ENCODE data around the gene CHST15. TPM values are rescaled to one million over a fixed set of nuclear protein-coding genes. Genes with fewer than 3 reads are reported as not detected.
A peak's percentile ranks its signal among the peaks of the same experiment; 100 is the strongest.

The CHST15 gene
- total and polyA plus RNA-seq, 2 of the 13 experiments (the other 11 are each of a cell fraction or from before 2014, with no cell fraction given): 1.4 to 94.7 TPM

GRCh38 chr10:124043310-124044142 lies 49.9 kb downstream of the CHST15 start:
- Histone ChIP-seq H4K20me1 (ENCODE audit: insufficient read depth, low read length) (no peaks in the 10 kb centered on the region), H3K79me2 (ENCODE audit: insufficient read depth, low read length) (peaks cover 37% of the 10 kb centered on the region), H3K9me3 (ENCODE audit: low read length) (no peaks in the 10 kb centered on the region), H3K27me3 (ENCODE audit: control insufficient read depth in 1 of 2, insufficient read depth in 2 of 2, low read length in 2 of 2) (no peaks in the 10 kb centered on the region), H2AFZ (ENCODE audit: low read length) (no peak overlapping the region), H3K36me3 (replicated peaks in 1 of 2; ENCODE audit: control insufficient read depth in 1 of 2, insufficient read depth in 2 of 2, low read length in 2 of 2) (peaks cover 24 to 60% of the 10 kb centered on the region in 2 experiments), H3K9ac (ENCODE audit: insufficient read depth, low read depth, low read length) (peak overlapping the region; percentile 28), H3K4me3 (replicated peaks in 1 of 3; ENCODE audit: insufficient read depth in 1 of 3, low read depth in 2 of 3, low read length in 3 of 3) (no peak overlapping the region), H3K27ac (ENCODE audit: extremely low read length, insufficient read depth, low read length) (peak overlapping the region; percentile 74), H3K4me2 (ENCODE audit: low read depth, low read length) (peak overlapping the region; percentile 19), H3K4me1 (ENCODE audit: insufficient read depth, low read length) (peaks cover 93% of the 10 kb centered on the region)
- CTCF ChIA-PET (ENCODE audit: low intra/inter-chr PET ratio, low total read pairs): no interaction called here
- BruUV-seq (replicated peaks): no TSS peak
- peak; percentile 66 for FAIRE-seq
- in situ Hi-C loops (cut with HindIII; ENCODE audit: extremely low pct_ligation_motif_present, low pct_unique_long_range_greater_than_20kb) (no loop called here), intact Hi-C loops (cut with micrococcal nuclease; ENCODE audit: unreplicated experiment) (no loop called here)
- POLR2A ChIA-PET: interaction anchor here (1.0 to 2.0 kb wide), 5 partner anchors 19 to 49 kb away, joined by 3 to 11 read pairs (median 3); no protein-coding TSS in a partner anchor
- 32% methylated on average over 12 of the region's 12 CpGs for WGBS (ENCODE audit: low lambda C conversion rate)
- DNase-seq (ENCODE audit: low spot score): peak; percentile 97
- peak; percentile 93 for ATAC-seq
- peak; percentile 69; the same call in 1 of the 2 replicates for TF ChIP-seq ZSCAN12 (CRISPR knock-in tag; IDR thresholded peaks at IDR 0.05)
- no peak for TF ChIP-seq HDAC6 (IDR thresholded peaks at IDR 0.05; ENCODE audit: low read depth, low read length)
- TF ChIP-seq GMEB2 (CRISPR knock-in tag; IDR thresholded peaks at IDR 0.05; ENCODE audit: low read depth): no peak
- no peak; the same call in 1 of the 2 replicates for TF ChIP-seq ZNF253 (CRISPR knock-in tag; IDR thresholded peaks at IDR 0.05; ENCODE audit: borderline replicate concordance)
- no peak for TF ChIP-seq ZNF260 (CRISPR knock-in tag; IDR thresholded peaks at IDR 0.05; ENCODE audit: borderline replicate concordance, low read depth)
- TF ChIP-seq HMGXB3 (CRISPR knock-in tag; IDR thresholded peaks at IDR 0.05; ENCODE audit: borderline replicate concordance): no peak
- 0 out of 2 replicates have a peak, but pooled peaks have one; percentile 27 for TF ChIP-seq SMAD3 (CRISPR knock-in tag; IDR thresholded peaks at IDR 0.05)
- TF ChIP-seq HDAC1 (CRISPR knock-in tag; IDR thresholded peaks at IDR 0.05): peak; percentile 94
- TF ChIP-seq POLR2AphosphoS2 (IDR thresholded peaks at IDR 0.05; ENCODE audit: low read depth, low read length): no peak
- no peak for TF ChIP-seq SRSF9 (IDR thresholded peaks at IDR 0.05; ENCODE audit: borderline replicate concordance, insufficient read depth, low read depth, low read length, poor library complexity, severe bottlenecking)
- no peak for TF ChIP-seq ZFP41 (CRISPR knock-in tag; IDR thresholded peaks at IDR 0.05; ENCODE audit: borderline replicate concordance)
- peak; percentile 82 for TF ChIP-seq RFXAP (CRISPR knock-in tag; IDR thresholded peaks at IDR 0.05; ENCODE audit: borderline replicate concordance)
- peak; percentile 94 for TF ChIP-seq TBX3 (IDR thresholded peaks at IDR 0.05; ENCODE audit: borderline replicate concordance)
- TF ChIP-seq, protein P1, sequence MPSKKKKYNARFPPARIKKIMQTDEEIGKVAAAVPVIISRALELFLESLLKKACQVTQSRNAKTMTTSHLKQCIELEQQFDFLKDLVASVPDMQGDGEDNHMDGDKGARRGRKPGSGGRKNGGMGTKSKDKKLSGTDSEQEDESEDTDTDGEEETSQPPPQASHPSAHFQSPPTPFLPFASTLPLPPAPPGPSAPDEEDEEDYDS (CRISPR knock-in tag; IDR thresholded peaks at IDR 0.05): 0 out of 2 replicates have a peak, but pooled peaks have one; percentile 30

Measured in HepG2 (cell line).